Panc1 (cell line): ENCODE measurements around the gene VWF. TPM values are rescaled to one million over a fixed set of nuclear protein-coding genes. Genes with fewer than 3 reads are reported as not detected.
A peak's percentile ranks its signal among the peaks of the same experiment; 100 is the strongest.

Experiments
- ATAC-seq: fragments of 200-7000 bp; cut with Tn5 transposase; 2 replicates; pipeline ENCODE4 v1.9.1; 2020; ENCODE audit warnings: mild to moderate bottlenecking, moderate library complexity
- BruUV-seq: library from RNA; stranded (reverse); fragments of 400-500 nt; replicated peaks from 2 replicates; lab custom pipeline; 2021; lab: Mats Ljungman, UMichigan
- CTCF ChIA-PET: fragments of 300-600 bp; sonication (Branson Sonifier 250); formaldehyde crosslinking; loops from one replicate; lab custom pipeline; 2022; ENCODE audit warnings: antibody characterized with exemption; lab: Charles Lee
- POLR2A ChIA-PET: fragments of 300-600 bp; sonication (Branson Sonifier 250); formaldehyde crosslinking; loops from one replicate; lab custom pipeline; 2022; ENCODE audit warnings: antibody characterized with exemption; lab: Charles Lee
- DNase-seq: peaks from one replicate; pipeline ENCODE4 v3.0.0-alpha.2; 2010; ENCODE audit warnings: low read depth, low spot score
- H3K27ac ChIP-seq: 2 replicates; pipeline ENCODE4 v1.5.1; 2011; ENCODE audit warnings: mild to moderate bottlenecking, low read length, inconsistent platforms
- H3K27me3 ChIP-seq: fragments of 200-500 bp; sonication (Bioruptor generic); 2 replicates; pipeline ENCODE4 v1.6.0; 2014; ENCODE audit warnings: low read length, inconsistent platforms; ENCODE audit not compliant: control insufficient read depth, insufficient read depth
- H3K36me3 ChIP-seq: fragments of 200-500 bp; sonication (Bioruptor generic); 2 replicates; pipeline ENCODE4 v1.5.1; 2014; ENCODE audit warnings: inconsistent platforms, mild to moderate bottlenecking, low read length, moderate library complexity; ENCODE audit not compliant: control insufficient read depth, insufficient read depth
- H3K4me1 ChIP-seq: 2 replicates; pipeline ENCODE4 v1.5.1; 2011; ENCODE audit warnings: inconsistent platforms, mild to moderate bottlenecking, low read length, moderate library complexity; ENCODE audit not compliant: control insufficient read depth, insufficient read depth
- H3K4me3 ChIP-seq, 2 experiments: 2 replicates each; pipeline ENCODE4 v1.5.1; 2011 to 2012; ENCODE audit warnings: low read depth in 2 of 2, low read length in 2 of 2, mild to moderate bottlenecking in 2 of 2, inconsistent platforms in 1 of 2, moderate library complexity in 1 of 2
- H3K9me3 ChIP-seq: fragments of 200-500 bp; sonication (Bioruptor generic); 2 replicates; pipeline ENCODE4 v1.5.1; 2014; ENCODE audit warnings: low read depth, mild to moderate bottlenecking, inconsistent platforms, low read length, moderate library complexity; ENCODE audit not compliant: control insufficient read depth, insufficient read depth
- CTCF ChIP-seq: fragments of 450-650 bp; IDR thresholded peaks from 2 replicates; pipeline ENCODE4 v1.5.1; 2017; ENCODE audit warnings: mild to moderate bottlenecking
- POLR2AphosphoS5 ChIP-seq: IDR thresholded peaks from 2 replicates; pipeline ENCODE4 v1.6.1; 2012; ENCODE audit warnings: mild to moderate bottlenecking, low read depth, low read length, moderate library complexity
- REST ChIP-seq, 2 experiments: IDR thresholded peaks; 2 replicates each; pipeline ENCODE4 v1.6.1; 2011 to 2012; ENCODE audit warnings: low read depth in 2 of 2, control low read depth in 1 of 2, low read length in 1 of 2, mild to moderate bottlenecking in 1 of 2, moderate library complexity in 1 of 2; ENCODE audit not compliant: insufficient read depth in 1 of 2
- SIN3A ChIP-seq: IDR thresholded peaks from 2 replicates; pipeline ENCODE4 v1.6.1; 2012; ENCODE audit warnings: low read depth, mild to moderate bottlenecking, low read length, moderate library complexity, borderline replicate concordance; ENCODE audit not compliant: insufficient read depth
- TCF7L2 ChIP-seq: IDR thresholded peaks from 2 replicates; pipeline ENCODE4 v1.6.1; 2011; ENCODE audit warnings: mild to moderate bottlenecking, low read depth, low read length, inconsistent platforms
- in situ Hi-C: cut with HindIII; loops from 2 replicates; pipeline ENCODE4 v1.10.0; 2016; ENCODE audit warnings: low sequenced_read_pairs, low pct_unique_long_range_greater_than_20kb
- intact Hi-C: fragments of 100-400 bp; cut with micrococcal nuclease; formaldehyde crosslinking; loops from one replicate; pipeline ENCODE4 v1.10.0; 2022; ENCODE audit not compliant: unreplicated experiment
- total RNA-seq: library from RNA; stranded (reverse); gene quantifications from one replicate; pipeline ENCODE4 v1.2.1, GENCODE V29; 2021; ENCODE audit not compliant: unreplicated experiment

VWF gene
- total RNA-seq, 1 experiment from 2014 or later = 0.31 TPM

GRCh38 chr12:5988659-5989116 lies 135.8 kb downstream of the VWF start:
- no peaks in the 10 kb centered on the region for H3K4me1 ChIP-seq
- no TSS peak for BruUV-seq
- CTCF ChIA-PET = interaction anchor here (0.5 to 3.6 kb wide), 6 partner anchors 10 to 296 kb away, joined by 4 to 34 read pairs (median 5); no protein-coding TSS in a partner anchor
- ATAC-seq (peak; percentile 97), DNase-seq (peak; percentile 42)
- peak; percentile 95 for TF ChIP-seq CTCF
- TF ChIP-seq REST (IDR thresholded peaks at IDR 0.05; ENCODE audit: insufficient read depth in 1 of 2, low read depth in 2 of 2, low read length in 1 of 2) = no peak
- no peak for TF ChIP-seq SIN3A
- TF ChIP-seq TCF7L2 = no peak
- TF ChIP-seq POLR2AphosphoS5 = no peak
- intact Hi-C loops (loop anchor here (1.0 kb wide), 1 partner anchor 51 kb away; no protein-coding TSS in a partner anchor), in situ Hi-C loops (no loop called here)
- H3K27ac ChIP-seq = no peak overlapping the region
- POLR2A ChIA-PET = no interaction called here
- H3K27me3 ChIP-seq = no peaks in the 10 kb centered on the region; the same call in 1 of the 2 replicates
- H3K4me3 ChIP-seq = no peak overlapping the region
- no peaks in the 10 kb centered on the region for H3K9me3 ChIP-seq
- no peaks in the 10 kb centered on the region for H3K36me3 ChIP-seq

- no peak overlapping the region for H3K27ac ChIP-seq
- DNase-seq (no peak), ATAC-seq (no peak)
- no TSS peak for BruUV-seq
- in situ Hi-C loops (no loop called here), intact Hi-C loops (loop anchor here (1.0 kb wide), 1 partner anchor 51 kb away; no protein-coding TSS in a partner anchor)
- TF ChIP-seq REST (IDR thresholded peaks at IDR 0.05; ENCODE audit: insufficient read depth in 1 of 2, low read depth in 2 of 2, low read length in 1 of 2) (no peak), CTCF (no peak), SIN3A (no peak), TCF7L2 (no peak), POLR2AphosphoS5 (no peak)
- H3K4me1 ChIP-seq = no peaks in the 10 kb centered on the region
- H3K36me3 ChIP-seq = no peaks in the 10 kb centered on the region
- CTCF ChIA-PET = interaction anchor here (0.5 to 3.6 kb wide), 5 partner anchors 9 to 297 kb away, joined by 4 to 34 read pairs (median 5); no protein-coding TSS in a partner anchor
- H3K4me3 ChIP-seq = no peak overlapping the region
- no peaks in the 10 kb centered on the region; the same call in 1 of the 2 replicates for H3K27me3 ChIP-seq
- POLR2A ChIA-PET = interaction anchor here (0.6 kb wide), 1 partner anchor 296 kb away, joined by 7 read pairs; no protein-coding TSS in a partner anchor
- H3K9me3 ChIP-seq = no peaks in the 10 kb centered on the region
Measured at GRCh38 chr12:5988088-5988487, 136.4 kb downstream of the VWF start.
